CD4-positive, alpha-beta T cell treated with Interleukin-6 at 100 ng/mL for 8 hours (primary cell): ENCODE measurements around the gene TRAF6.

Experiments
- DNase-seq: peaks from one replicate; pipeline ENCODE4 v3.0.0-alpha.2; 2020; ENCODE audit warnings: mixed read lengths, low spot score

TRAF6 gene

GRCh38 chr11:36458129-36458915 is 51.8 kb downstream of the TRAF6 start:
- no peak for DNase-seq

GRCh38 chr11:36456156-36456555 is 53.9 kb downstream of the TRAF6 start:
- no peak for DNase-seq

GRCh38 chr11:36455658-36456111 is 54.4 kb downstream of the TRAF6 start:
- DNase-seq, result no peak

- DNase-seq, result no peak
Measured at GRCh38 chr11:36454941-36455631, 55.0 kb downstream of the TRAF6 start.

- DNase-seq, result no peak
Measured at GRCh38 chr11:36454551-36454940, 55.5 kb downstream of the TRAF6 start.

- no peak for DNase-seq
Measured at GRCh38 chr11:36453678-36454077, 56.4 kb downstream of the TRAF6 start.

- DNase-seq, result peak; percentile 9
Measured at GRCh38 chr11:36452961-36453360, 57.1 kb downstream of the TRAF6 start.

GRCh38 chr11:36452236-36452940 is 57.7 kb downstream of the TRAF6 start:
- peak; percentile 14 for DNase-seq

GRCh38 chr11:36451681-36452080 is 58.4 kb downstream of the TRAF6 start:
- DNase-seq, result no peak

- DNase-seq, result no peak
Measured at GRCh38 chr11:36451045-36451444, 59.0 kb downstream of the TRAF6 start.

GRCh38 chr11:36450110-36450572 is 59.9 kb downstream of the TRAF6 start:
- no peak for DNase-seq

- no peak for DNase-seq
Measured at GRCh38 chr11:36449561-36450096, 60.4 kb downstream of the TRAF6 start.

GRCh38 chr11:36447947-36448346 is 62.1 kb downstream of the TRAF6 start:
- no peak for DNase-seq

GRCh38 chr11:36447514-36447913 is 62.6 kb downstream of the TRAF6 start:
- DNase-seq, result no peak

- no peak for DNase-seq
Measured at GRCh38 chr11:36446135-36446534, 63.9 kb downstream of the TRAF6 start.

GRCh38 chr11:36443661-36444060 is 66.4 kb downstream of the TRAF6 start:
- no peak for DNase-seq

- DNase-seq, result no peak
Measured at GRCh38 chr11:36441610-36442208, 68.4 kb downstream of the TRAF6 start.

- DNase-seq, result no peak
Measured at GRCh38 chr11:36438126-36438525, 71.9 kb downstream of the TRAF6 start.

- DNase-seq, result no peak
Measured at GRCh38 chr11:36437413-36437812, 72.7 kb downstream of the TRAF6 start.
